Measurements from ENCODE around the gene JAK1. TPM values are rescaled to one million over a fixed set of nuclear protein-coding genes. Genes with fewer than 3 reads are reported as not detected.

Gene JAK1
- polyA plus RNA-seq, 2 of the 4 experiments (the other 2 are of a cell fraction): 110 to 159 TPM

DNA sequence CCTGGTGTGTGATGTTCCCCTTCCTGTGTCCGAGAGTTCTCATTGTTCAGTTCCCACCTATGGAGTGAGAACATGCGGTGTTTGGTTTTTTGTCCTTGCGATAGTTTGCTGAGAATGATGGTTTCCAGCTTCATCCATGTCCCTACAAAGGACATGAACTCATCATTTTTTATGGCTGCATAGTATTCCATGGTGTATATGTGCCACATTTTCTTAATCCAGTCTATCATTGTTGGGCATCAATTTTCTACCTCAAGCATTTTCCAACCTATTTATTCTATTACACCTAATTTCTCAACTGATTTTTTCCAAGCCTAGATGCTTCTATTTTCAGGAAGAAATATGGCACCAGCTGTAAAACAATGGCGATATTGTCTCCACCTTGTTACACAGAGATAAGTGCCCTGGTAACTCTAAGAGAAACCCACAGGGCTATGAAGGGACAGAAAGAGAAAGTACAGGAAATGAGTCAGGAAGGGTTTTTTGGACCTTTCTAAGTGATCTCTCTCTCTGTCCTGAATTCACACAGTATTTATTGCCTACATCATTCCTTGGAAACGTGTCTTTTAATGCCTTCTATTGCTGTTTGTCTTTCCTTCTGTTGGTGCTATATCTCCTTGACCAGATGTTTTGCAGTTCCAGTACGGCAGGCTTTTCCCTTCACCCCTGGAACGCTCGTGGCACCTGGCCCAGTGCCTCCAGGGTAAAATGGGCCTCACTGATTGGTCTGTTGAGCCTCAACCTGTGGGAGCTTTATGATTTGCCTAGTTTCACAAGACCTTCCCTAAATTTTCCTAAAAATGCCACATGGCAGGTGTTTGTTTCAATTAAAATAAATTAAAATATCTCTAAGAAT, 14.6 kb upstream of the JAK1 start:
- POLR2A ChIA-PET: no interaction called here
- CTCF ChIA-PET: interaction anchor here (1.2 kb wide), 1 partner anchor 9 kb away, joined by 4 read pairs; no protein-coding TSS in a partner anchor
- ATAC-seq (no peak), FAIRE-seq (no peak), DNase-seq (ENCODE audit: low read depth in 1 of 2, low spot score in 1 of 2) (no peak)
- Histone ChIP-seq H3K27ac (peak overlapping the region; percentile 81 to 84; a peak in 5 of 6 replicates), H3K9me3 (no peaks in the 10 kb centered on the region), H3K4me1 (peaks cover 34% of the 10 kb centered on the region), H3K4me2 (peak overlapping the region; percentile 91), H3K4me3 (no peak overlapping the region)
- WGBS (ENCODE audit: missing lambda C conversion rate): 73% methylated on average over 8 of the region's 8 CpGs
- TF ChIP-seq, protein P1, sequence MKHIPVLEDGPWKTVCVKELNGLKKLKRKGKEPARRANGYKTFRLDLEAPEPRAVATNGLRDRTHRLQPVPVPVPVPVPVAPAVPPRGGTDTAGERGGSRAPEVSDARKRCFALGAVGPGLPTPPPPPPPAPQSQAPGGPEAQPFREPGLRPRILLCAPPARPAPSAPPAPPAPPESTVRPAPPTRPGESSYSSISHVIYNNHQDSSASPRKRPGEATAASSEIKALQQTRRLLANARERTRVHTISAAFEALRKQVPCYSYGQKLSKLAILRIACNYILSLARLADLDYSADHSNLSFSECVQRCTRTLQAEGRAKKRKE (CRISPR knock-in tag; IDR thresholded peaks at IDR 0.05; ENCODE audit: low read depth): no peak

DNA sequence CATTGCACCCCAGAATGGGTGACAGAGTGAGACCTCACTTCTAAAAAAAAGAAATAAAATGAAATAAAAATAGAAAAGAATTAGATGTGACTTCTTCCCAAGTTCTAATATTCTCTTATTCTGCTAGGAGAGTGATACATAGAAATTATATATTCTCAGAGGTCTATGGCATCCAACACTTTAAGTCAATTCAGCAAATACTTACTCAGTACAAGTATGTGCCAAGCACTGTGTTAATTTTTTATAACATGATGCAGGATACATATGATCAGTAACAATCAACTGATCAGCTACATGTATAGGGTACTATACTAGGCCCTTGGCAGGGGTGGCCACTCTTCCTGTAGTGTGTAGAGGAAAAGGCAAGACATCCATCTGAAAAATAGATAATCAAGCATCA, 13.0 kb upstream of the JAK1 start:
- ChIA-PET CTCF (interaction anchor here (1.1 kb wide), 1 partner anchor 10 kb away, joined by 3 read pairs; no protein-coding TSS in a partner anchor), POLR2A (no interaction called here)
- no peak for TF ChIP-seq SMC3 (IDR thresholded peaks at IDR 0.05)
- TF ChIP-seq KDM5A (IDR thresholded peaks at IDR 0.05): no peak
- TF ChIP-seq, protein P2, sequence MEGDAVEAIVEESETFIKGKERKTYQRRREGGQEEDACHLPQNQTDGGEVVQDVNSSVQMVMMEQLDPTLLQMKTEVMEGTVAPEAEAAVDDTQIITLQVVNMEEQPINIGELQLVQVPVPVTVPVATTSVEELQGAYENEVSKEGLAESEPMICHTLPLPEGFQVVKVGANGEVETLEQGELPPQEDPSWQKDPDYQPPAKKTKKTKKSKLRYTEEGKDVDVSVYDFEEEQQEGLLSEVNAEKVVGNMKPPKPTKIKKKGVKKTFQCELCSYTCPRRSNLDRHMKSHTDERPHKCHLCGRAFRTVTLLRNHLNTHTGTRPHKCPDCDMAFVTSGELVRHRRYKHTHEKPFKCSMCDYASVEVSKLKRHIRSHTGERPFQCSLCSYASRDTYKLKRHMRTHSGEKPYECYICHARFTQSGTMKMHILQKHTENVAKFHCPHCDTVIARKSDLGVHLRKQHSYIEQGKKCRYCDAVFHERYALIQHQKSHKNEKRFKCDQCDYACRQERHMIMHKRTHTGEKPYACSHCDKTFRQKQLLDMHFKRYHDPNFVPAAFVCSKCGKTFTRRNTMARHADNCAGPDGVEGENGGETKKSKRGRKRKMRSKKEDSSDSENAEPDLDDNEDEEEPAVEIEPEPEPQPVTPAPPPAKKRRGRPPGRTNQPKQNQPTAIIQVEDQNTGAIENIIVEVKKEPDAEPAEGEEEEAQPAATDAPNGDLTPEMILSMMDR (IDR thresholded peaks at IDR 0.05): no peak
- TF ChIP-seq NR3C1 (IDR thresholded peaks at IDR 0.05): no peak
- TF ChIP-seq SREBF2 (IDR thresholded peaks at IDR 0.05): no peak
- no peak for TF ChIP-seq EP300 (IDR thresholded peaks at IDR 0.05)
- no peak for TF ChIP-seq RNF2 (IDR thresholded peaks at IDR 0.05; ENCODE audit: borderline replicate concordance, low read depth)
- TF ChIP-seq, protein P1 (CRISPR knock-in tag; IDR thresholded peaks at IDR 0.05; ENCODE audit: low read depth): no peak
- no peak for TF ChIP-seq CHD4 (IDR thresholded peaks at IDR 0.05; ENCODE audit: borderline replicate concordance)
- no peak for TF ChIP-seq HEYL (CRISPR knock-in tag; IDR thresholded peaks at IDR 0.05)
- no peak for TF ChIP-seq POLR2AphosphoS2 (conservative IDR thresholded peaks at IDR 0.05; ENCODE audit: low read length)
- no peak for TF ChIP-seq RFX5 (IDR thresholded peaks at IDR 0.05)
- TF ChIP-seq, protein P3, sequence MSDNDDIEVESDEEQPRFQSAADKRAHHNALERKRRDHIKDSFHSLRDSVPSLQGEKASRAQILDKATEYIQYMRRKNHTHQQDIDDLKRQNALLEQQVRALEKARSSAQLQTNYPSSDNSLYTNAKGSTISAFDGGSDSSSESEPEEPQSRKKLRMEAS (IDR thresholded peaks at IDR 0.05): no peak
- TF ChIP-seq ZC3H11A (IDR thresholded peaks at IDR 0.05): no peak
- TF ChIP-seq ESRRA (IDR thresholded peaks at IDR 0.05; ENCODE audit: borderline replicate concordance, low read length): no peak
- TF ChIP-seq HOXA7 (CRISPR knock-in tag; IDR thresholded peaks at IDR 0.05): no peak
- TF ChIP-seq PHF8 (IDR thresholded peaks at IDR 0.05; ENCODE audit: borderline replicate concordance, low read depth): no peak
- TF ChIP-seq BHLHE40 (IDR thresholded peaks at IDR 0.05; ENCODE audit: low read depth, low read length): no peak
- no peak for TF ChIP-seq GATA3 (IDR thresholded peaks at IDR 0.05; ENCODE audit: borderline replicate concordance)
- TF ChIP-seq, protein P4, sequence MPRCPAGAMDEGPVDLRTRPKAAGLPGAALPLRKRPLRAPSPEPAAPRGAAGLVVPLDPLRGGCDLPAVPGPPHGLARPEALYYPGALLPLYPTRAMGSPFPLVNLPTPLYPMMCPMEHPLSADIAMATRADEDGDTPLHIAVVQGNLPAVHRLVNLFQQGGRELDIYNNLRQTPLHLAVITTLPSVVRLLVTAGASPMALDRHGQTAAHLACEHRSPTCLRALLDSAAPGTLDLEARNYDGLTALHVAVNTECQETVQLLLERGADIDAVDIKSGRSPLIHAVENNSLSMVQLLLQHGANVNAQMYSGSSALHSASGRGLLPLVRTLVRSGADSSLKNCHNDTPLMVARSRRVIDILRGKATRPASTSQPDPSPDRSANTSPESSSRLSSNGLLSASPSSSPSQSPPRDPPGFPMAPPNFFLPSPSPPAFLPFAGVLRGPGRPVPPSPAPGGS (IDR thresholded peaks at IDR 0.05): no peak
- H3K4me1 ChIP-seq: peaks cover 34% of the 10 kb centered on the region
- H3K27ac ChIP-seq: no peak overlapping the region
- no peaks in the 10 kb centered on the region for H3K9me3 ChIP-seq
- DNase-seq (ENCODE audit: low read depth in 1 of 2, low spot score in 1 of 2): no peak
- no peak overlapping the region for H3K4me3 ChIP-seq
- H3K4me2 ChIP-seq: no peak overlapping the region
- no peak for ATAC-seq
- FAIRE-seq: no peak
